Motor neuron (in vitro differentiated cells): Measurements from ENCODE around the gene TBC1D9. TPM values are rescaled to one million over a fixed set of nuclear protein-coding genes. Genes with fewer than 3 reads are reported as not detected.

ENCODE experiments used
- ATAC-seq, 8 experiments: fragments of 200-7000 bp; cut with Tn5 transposase; replicated peaks in 6 of 8; 2 replicates each; pipeline ENCODE4 v1.8.0; 2021; ENCODE audit warnings: mild to moderate bottlenecking in 8 of 8, moderate library complexity in 8 of 8
- H3K27ac ChIP-seq, 2 donors: fragments of 250-450 bp; sonication (Bioruptor Pico); 2 replicates each; pipeline ENCODE4 v1.9.0; 2021; ENCODE audit warnings: antibody characterized with exemption in 2 of 2, mild to moderate bottlenecking in 2 of 2, moderate library complexity in 1 of 2
- H3K4me1 ChIP-seq, 2 donors: fragments of 250-450 bp; sonication (Bioruptor Pico); replicated peaks in 1 of 2; 2 replicates each; pipeline ENCODE4 v1.6.1; 2021; ENCODE audit warnings: antibody characterized with exemption in 2 of 2, mild to moderate bottlenecking in 2 of 2, moderate library complexity in 1 of 2
- H3K4me3 ChIP-seq, 5 donors: fragments of 250-450 bp; sonication (Bioruptor Pico); 2 replicates each; pipeline ENCODE4 v1.9.0; 2021; ENCODE audit warnings: antibody characterized with exemption in 5 of 5, mild to moderate bottlenecking in 5 of 5, moderate library complexity in 4 of 5
- WGBS, 10 experiments: fragments of 450-650 bp; shearing (Covaris generic); methylation state at CpG; one replicate each; pipeline ENCODE4 v1.0.0; 2022; 5-methylcytosine and 5-hydroxymethylcytosine counted together
- in situ Hi-C, 9 experiments: fragments of 400-800 bp; cut with MboI; loops; one replicate each; pipeline ENCODE4 v1.15.0; 2021; ENCODE audit warnings: low sequenced_read_pairs in 9 of 9, low pct_unique_long_range_greater_than_20kb in 2 of 9; ENCODE audit not compliant: unreplicated experiment in 9 of 9
- total RNA-seq, 8 experiments: library from RNA; unstranded; fragments of 300-600 nt; gene quantifications; 2 replicates each; pipeline versions ENCODE4 v1.2.3 to v1.2.4, GENCODE V29; 2022

Gene TBC1D9
- total RNA-seq, 8 experiments from 2014 or later, result 2.8 to 63.0 (median 29.2) TPM

GRCh38 chr4:140710908-140711622 is 45.1 kb downstream of the TBC1D9 start:
- Histone ChIP-seq H3K4me1 (peaks cover 0 to 7% of the 10 kb centered on the region in 2 donors), H3K27ac (no peak overlapping the region), H3K4me3 (no peak overlapping the region)
- 82 to 100% (median 89%) methylated on average over 2 to 11 of the region's 11 CpGs; no CpG with 5 or more reads in 1 of the 10 experiments for WGBS, 10 experiments
- peak in 1 of 8 experiments; percentile 52 for ATAC-seq
- in situ Hi-C loops, result no loop called here

GRCh38 chr4:140707325-140707724 is 48.9 kb downstream of the TBC1D9 start:
- in situ Hi-C loops, result no loop called here
- WGBS, 10 experiments, result 86 to 100% (median 100%) methylated on average over 1 of the region's 1 CpG; no CpG with 5 or more reads in 4 of the 10 experiments
- Histone ChIP-seq H3K27ac (no peak overlapping the region), H3K4me1 (peaks cover 0 to 7% of the 10 kb centered on the region in 2 donors), H3K4me3 (no peak overlapping the region)
- no peak for ATAC-seq

GRCh38 chr4:140706665-140707064 is 49.5 kb downstream of the TBC1D9 start:
- Histone ChIP-seq H3K27ac (no peak overlapping the region), H3K4me3 (no peak overlapping the region), H3K4me1 (peaks cover 0 to 4% of the 10 kb centered on the region in 2 donors)
- WGBS, 10 experiments, result 90 to 100% (median 97%) methylated on average over 1 of the region's 1 CpG; no CpG with 5 or more reads in 2 of the 10 experiments
- in situ Hi-C loops, result no loop called here
- ATAC-seq, result no peak

GRCh38 chr4:140706276-140706625 is 49.9 kb downstream of the TBC1D9 start:
- ATAC-seq, result no peak
- in situ Hi-C loops, result no loop called here
- WGBS, 10 experiments, result 69 to 100% (median 100%) methylated on average over 1 to 2 of the region's 2 CpGs
- H3K27ac ChIP-seq, result no peak overlapping the region
- H3K4me3 ChIP-seq, result no peak overlapping the region
- H3K4me1 ChIP-seq, result peaks cover 0 to 3% of the 10 kb centered on the region in 2 donors

GRCh38 chr4:140705625-140706275 is 50.4 kb downstream of the TBC1D9 start:
- in situ Hi-C loops, result no loop called here
- no peak for ATAC-seq
- Histone ChIP-seq H3K27ac (no peak overlapping the region), H3K4me1 (no peaks in the 10 kb centered on the region), H3K4me3 (no peak overlapping the region)
- WGBS, 10 experiments, result 90 to 100% (median 98%) methylated on average over 1 to 7 of the region's 8 CpGs; no CpG with 5 or more reads in 2 of the 10 experiments

GRCh38 chr4:140704964-140705363 is 51.2 kb downstream of the TBC1D9 start:
- ATAC-seq, result no peak
- H3K27ac ChIP-seq, result no peak overlapping the region
- in situ Hi-C loops, result no loop called here
- H3K4me3 ChIP-seq, result no peak overlapping the region
- 43 to 100% (median 92%) methylated on average over 1 to 2 of the region's 2 CpGs; no CpG with 5 or more reads in 3 of the 10 experiments for WGBS, 10 experiments
- no peaks in the 10 kb centered on the region for H3K4me1 ChIP-seq

GRCh38 chr4:140704392-140704960 is 51.7 kb downstream of the TBC1D9 start:
- no peak for ATAC-seq
- H3K27ac ChIP-seq, result no peak overlapping the region
- in situ Hi-C loops, result no loop called here
- WGBS, 10 experiments, result 87 to 100% (median 97%) methylated on average over 1 to 4 of the region's 4 CpGs; no CpG with 5 or more reads in 1 of the 10 experiments
- no peaks in the 10 kb centered on the region for H3K4me1 ChIP-seq
- H3K4me3 ChIP-seq, result no peak overlapping the region

GRCh38 chr4:140703463-140703862 is 52.7 kb downstream of the TBC1D9 start:
- no peak for ATAC-seq
- H3K27ac ChIP-seq, result no peak overlapping the region
- no peaks in the 10 kb centered on the region for H3K4me1 ChIP-seq
- in situ Hi-C loops, result no loop called here
- WGBS, 10 experiments, result 0 to 88% (median 50%) methylated on average over 1 to 2 of the region's 2 CpGs; no CpG with 5 or more reads in 5 of the 10 experiments
- H3K4me3 ChIP-seq, result no peak overlapping the region

GRCh38 chr4:140702096-140702757 is 54.0 kb downstream of the TBC1D9 start:
- in situ Hi-C loops, result no loop called here
- no peak for ATAC-seq
- WGBS, 10 experiments, result 80 to 100% (median 95%) methylated on average over 1 to 6 of the region's 6 CpGs; no CpG with 5 or more reads in 2 of the 10 experiments
- Histone ChIP-seq H3K4me3 (no peak overlapping the region), H3K27ac (no peak overlapping the region), H3K4me1 (no peaks in the 10 kb centered on the region)

GRCh38 chr4:140701071-140701470 is 55.1 kb downstream of the TBC1D9 start:
- 70 to 100% (median 91%) methylated on average over 2 to 4 of the region's 6 CpGs; no CpG with 5 or more reads in 4 of the 10 experiments for WGBS, 10 experiments
- no peaks in the 10 kb centered on the region for H3K4me1 ChIP-seq
- no peak for ATAC-seq
- H3K27ac ChIP-seq, result no peak overlapping the region
- no peak overlapping the region for H3K4me3 ChIP-seq
- in situ Hi-C loops, result no loop called here

- WGBS, 10 experiments, result 50 to 93% (median 81%) methylated on average over 1 to 10 of the region's 16 CpGs; no CpG with 5 or more reads in 1 of the 10 experiments
- in situ Hi-C loops, result no loop called here
- ATAC-seq, result peak in 1 of 8 experiments; percentile 74
- no peaks in the 10 kb centered on the region for H3K4me1 ChIP-seq
- H3K27ac ChIP-seq, result no peak overlapping the region
- H3K4me3 ChIP-seq, result no peak overlapping the region
These were observed 58.2 kb downstream of the TBC1D9 start for GRCh38 chr4:140697709-140698560.

- Histone ChIP-seq H3K4me1 (peaks cover 0 to 7% of the 10 kb centered on the region in 2 donors), H3K27ac (no peak overlapping the region), H3K4me3 (no peak overlapping the region)
- no peak for ATAC-seq
- in situ Hi-C loops, result no loop called here
These were observed 60.7 kb downstream of the TBC1D9 start for GRCh38 chr4:140695483-140695882.
